ENCODE measurements around the gene SGMS1.

DNA sequence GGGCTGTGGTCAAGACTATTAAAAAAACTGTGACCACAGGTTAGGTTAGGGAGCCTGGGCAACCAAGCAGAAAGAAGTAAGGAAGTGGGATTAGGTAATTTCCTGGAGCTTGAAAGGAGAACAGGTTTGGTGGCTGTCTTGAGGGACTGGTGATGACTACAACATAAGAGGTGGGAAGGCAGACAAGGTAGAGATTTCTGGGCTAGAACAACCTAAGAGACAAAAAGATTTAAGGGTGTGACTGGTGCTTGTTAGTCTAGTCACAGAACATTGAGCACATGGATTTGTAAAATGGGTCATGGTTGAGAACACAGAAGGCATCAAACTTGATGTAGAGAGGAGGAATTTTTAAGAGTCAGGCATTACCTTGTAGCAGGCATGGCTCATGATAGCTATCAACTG lies 248.7 kb downstream of the SGMS1 start:
- TF ChIP-seq POLR2A (IDR thresholded peaks at IDR 0.05; ENCODE audit: low read depth), result no peak
- TF ChIP-seq, protein P1, sequence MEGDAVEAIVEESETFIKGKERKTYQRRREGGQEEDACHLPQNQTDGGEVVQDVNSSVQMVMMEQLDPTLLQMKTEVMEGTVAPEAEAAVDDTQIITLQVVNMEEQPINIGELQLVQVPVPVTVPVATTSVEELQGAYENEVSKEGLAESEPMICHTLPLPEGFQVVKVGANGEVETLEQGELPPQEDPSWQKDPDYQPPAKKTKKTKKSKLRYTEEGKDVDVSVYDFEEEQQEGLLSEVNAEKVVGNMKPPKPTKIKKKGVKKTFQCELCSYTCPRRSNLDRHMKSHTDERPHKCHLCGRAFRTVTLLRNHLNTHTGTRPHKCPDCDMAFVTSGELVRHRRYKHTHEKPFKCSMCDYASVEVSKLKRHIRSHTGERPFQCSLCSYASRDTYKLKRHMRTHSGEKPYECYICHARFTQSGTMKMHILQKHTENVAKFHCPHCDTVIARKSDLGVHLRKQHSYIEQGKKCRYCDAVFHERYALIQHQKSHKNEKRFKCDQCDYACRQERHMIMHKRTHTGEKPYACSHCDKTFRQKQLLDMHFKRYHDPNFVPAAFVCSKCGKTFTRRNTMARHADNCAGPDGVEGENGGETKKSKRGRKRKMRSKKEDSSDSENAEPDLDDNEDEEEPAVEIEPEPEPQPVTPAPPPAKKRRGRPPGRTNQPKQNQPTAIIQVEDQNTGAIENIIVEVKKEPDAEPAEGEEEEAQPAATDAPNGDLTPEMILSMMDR (IDR thresholded peaks at IDR 0.05), result no peak
- TF ChIP-seq EP300 (IDR thresholded peaks at IDR 0.05), result no peak
- no peak for TF ChIP-seq POLR2AphosphoS5 (IDR thresholded peaks at IDR 0.05)
